AG08395 (cell line): ENCODE data around the gene ARFGAP3.
A peak's percentile ranks its signal among the peaks of the same experiment; 100 is the strongest.

ENCODE experiments used
- DNase-seq: peaks from one replicate; pipeline ENCODE4 v3.0.0; 2012; ENCODE audit warnings: mixed read lengths, low spot score

Gene ARFGAP3

GRCh38 chr22:42820045-42820763, 36.9 kb downstream of the ARFGAP3 start:
- DNase-seq = peak; percentile 61

GRCh38 chr22:42819412-42820044, 37.5 kb downstream of the ARFGAP3 start:
- DNase-seq = no peak

GRCh38 chr22:42817556-42817955, 39.5 kb downstream of the ARFGAP3 start:
- DNase-seq = no peak

- no peak for DNase-seq
These were observed 40.7 kb downstream of the ARFGAP3 start for GRCh38 chr22:42816336-42816735.

- no peak for DNase-seq
These were observed 42.5 kb downstream of the ARFGAP3 start for GRCh38 chr22:42814616-42815015.

- DNase-seq = no peak
These were observed 42.9 kb downstream of the ARFGAP3 start for GRCh38 chr22:42814215-42814614.

- DNase-seq = no peak
These were observed 43.6 kb downstream of the ARFGAP3 start for GRCh38 chr22:42813501-42813900.

- DNase-seq = no peak
These were observed 45.6 kb downstream of the ARFGAP3 start for GRCh38 chr22:42811459-42811858.

- DNase-seq = no peak
These were observed 48.6 kb downstream of the ARFGAP3 start for GRCh38 chr22:42808521-42808920.

- DNase-seq = no peak
These were observed 49.9 kb downstream of the ARFGAP3 start for GRCh38 chr22:42807185-42807584.

GRCh38 chr22:42805998-42806830, 50.9 kb downstream of the ARFGAP3 start:
- peak; percentile 49 for DNase-seq

- DNase-seq = no peak
These were observed 51.8 kb downstream of the ARFGAP3 start for GRCh38 chr22:42805016-42805997.

- DNase-seq = no peak
These were observed 53.7 kb downstream of the ARFGAP3 start for GRCh38 chr22:42803389-42803788.

- DNase-seq = no peak
These were observed 55.6 kb downstream of the ARFGAP3 start for GRCh38 chr22:42801252-42802080.

- DNase-seq = no peak
These were observed 56.4 kb downstream of the ARFGAP3 start for GRCh38 chr22:42800451-42801251.

GRCh38 chr22:42799461-42800405, 57.3 kb downstream of the ARFGAP3 start:
- no peak for DNase-seq

- no peak for DNase-seq
These were observed 58.0 kb downstream of the ARFGAP3 start for GRCh38 chr22:42799061-42799460.

- DNase-seq = no peak
These were observed 60.1 kb downstream of the ARFGAP3 start for GRCh38 chr22:42797011-42797410.

- no peak for DNase-seq
These were observed 61.0 kb downstream of the ARFGAP3 start for GRCh38 chr22:42796081-42796480.
